Gastrocnemius medialis (tissue), 4 donors: ENCODE data around the gene OLFM4. TPM values are rescaled to one million over a fixed set of nuclear protein-coding genes. Genes with fewer than 3 reads are reported as not detected.

ENCODE experiments used
- ATAC-seq, 2 donors: fragments of 150-250 bp; one replicate each; pipeline ENCODE4 v1.9.1; 2016
- DNase-seq, 2 donors: peaks; one replicate each; pipeline ENCODE4 v3.0.0-alpha.2; 2019
- H3K27ac ChIP-seq, 4 donors: fragments of 200-600 bp; sonication (generic); 1 replicate in 1 of 4; 2 replicates in 3 of 4; pipeline ENCODE4 v1.5.1; 2016 to 2018; ENCODE audit warnings: mild to moderate bottlenecking in 2 of 4, moderate library complexity in 1 of 4
- H3K27me3 ChIP-seq, 3 donors: fragments of 200-600 bp; sonication (generic) in 2 of 3; 1 replicate in 1 of 3; 2 replicates in 2 of 3; pipeline versions ENCODE4 v1.5.1 to v1.6.0; 2016 to 2019; ENCODE audit warnings: mild to moderate bottlenecking in 1 of 3, moderate library complexity in 1 of 3
- H3K36me3 ChIP-seq, 2 donors: fragments of 200-600 bp; sonication (generic) in 1 of 2; one replicate each; pipeline ENCODE4 v1.5.1; 2017 to 2018
- H3K4me1 ChIP-seq, 2 donors: fragments of 200-600 bp; sonication (generic) in 1 of 2; one replicate each; pipeline ENCODE4 v1.5.1; 2016 to 2017; ENCODE audit warnings: mild to moderate bottlenecking in 2 of 2
- H3K4me3 ChIP-seq, 4 donors: fragments of 200-600 bp; sonication (generic) in 3 of 4; 1 replicate in 1 of 4; 2 replicates in 3 of 4; pipeline ENCODE4 v1.5.1; 2016 to 2019; ENCODE audit warnings: mild to moderate bottlenecking in 2 of 4
- H3K9me3 ChIP-seq, 3 donors: fragments of 200-600 bp; sonication (generic) in 2 of 3; 1 replicate in 1 of 3; 2 replicates in 2 of 3; pipeline ENCODE4 v1.5.1; 2016 to 2019
- POLR2A ChIP-seq, 2 donors: fragments of 450-650 bp; IDR thresholded peaks; one replicate each; pipeline ENCODE4 v1.6.1; 2017; ENCODE audit warnings: antibody characterized with exemption in 2 of 2, mild to moderate bottlenecking in 2 of 2, moderate library complexity in 2 of 2
- in situ Hi-C, 4 donors: fragments of 200-750 bp; cut with MboI; loops; one replicate each; pipeline versions ENCODE4 v1.15.0 to v1.8.0; 2017; ENCODE audit warnings: low sequenced_read_pairs in 4 of 4
- intact Hi-C: fragments of 100-400 bp; cut with DNase I; formaldehyde crosslinking; loops from one replicate; pipeline ENCODE4 v1.15.1; 2023; ENCODE audit warnings: low total_unique reads
- total RNA-seq, 4 donors: library from RNA; depleted of rRNA; stranded (reverse); fragments of >200 nt; gene quantifications; one replicate each; pipeline versions ENCODE4 v1.1.0 to v1.2.3, GENCODE V29; 2016
- TF ChIP-seq, protein P1 (sequence below), 5 experiments: fragments of 450-650 bp in 3 of 5; fragments of 200-600 bp in 2 of 5; sonication (generic) in 2 of 5; IDR thresholded peaks in 4 of 5; conservative IDR thresholded peaks in 1 of 5; 1 replicate in 4 of 5; 2 replicates in 1 of 5; pipeline ENCODE4 v1.5.1; 2016 to 2019; ENCODE audit warnings: antibody characterized with exemption in 5 of 5, mild to moderate bottlenecking in 3 of 5, moderate library complexity in 3 of 5

Gene OLFM4
- total RNA-seq, 4 donors from 2014 or later = 0.07 to 1.6 (median 0.85) TPM

DNA sequence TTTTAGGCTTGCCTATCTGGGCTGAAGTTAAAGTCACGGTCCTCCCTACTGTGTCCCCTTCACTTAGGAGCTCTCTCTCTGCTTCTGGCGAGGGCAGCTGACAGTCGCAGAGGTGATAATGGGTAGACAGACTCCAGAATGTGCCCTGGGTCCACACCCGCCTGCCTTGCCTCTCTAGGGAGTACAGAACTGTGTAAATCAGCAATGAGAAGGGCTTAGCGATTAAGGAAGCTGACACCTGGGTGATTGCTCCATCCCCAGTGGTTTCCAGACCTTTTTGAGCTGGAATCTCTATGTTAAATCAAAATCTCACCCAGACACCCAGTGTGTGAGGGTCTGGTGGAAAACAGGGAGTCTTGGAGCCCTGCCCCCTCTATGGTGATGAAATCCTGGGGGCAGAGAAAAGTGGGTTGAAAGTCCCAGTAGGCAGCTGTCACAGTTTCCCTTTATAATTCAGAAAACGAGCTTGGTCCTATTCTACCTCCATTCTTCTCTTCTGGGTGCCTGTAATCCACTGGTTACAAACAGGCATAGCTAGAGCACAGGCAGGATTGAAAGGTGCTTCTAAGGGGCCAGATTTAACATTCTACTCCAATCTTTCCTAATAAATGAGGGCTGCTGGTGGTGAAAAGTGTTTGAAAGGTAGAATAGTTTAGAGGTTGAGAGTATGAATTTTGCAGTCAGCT lies 46.9 kb downstream of the OLFM4 start:
- TF ChIP-seq POLR2A (IDR thresholded peaks at IDR 0.05) = no peak
- TF ChIP-seq, protein P1, sequence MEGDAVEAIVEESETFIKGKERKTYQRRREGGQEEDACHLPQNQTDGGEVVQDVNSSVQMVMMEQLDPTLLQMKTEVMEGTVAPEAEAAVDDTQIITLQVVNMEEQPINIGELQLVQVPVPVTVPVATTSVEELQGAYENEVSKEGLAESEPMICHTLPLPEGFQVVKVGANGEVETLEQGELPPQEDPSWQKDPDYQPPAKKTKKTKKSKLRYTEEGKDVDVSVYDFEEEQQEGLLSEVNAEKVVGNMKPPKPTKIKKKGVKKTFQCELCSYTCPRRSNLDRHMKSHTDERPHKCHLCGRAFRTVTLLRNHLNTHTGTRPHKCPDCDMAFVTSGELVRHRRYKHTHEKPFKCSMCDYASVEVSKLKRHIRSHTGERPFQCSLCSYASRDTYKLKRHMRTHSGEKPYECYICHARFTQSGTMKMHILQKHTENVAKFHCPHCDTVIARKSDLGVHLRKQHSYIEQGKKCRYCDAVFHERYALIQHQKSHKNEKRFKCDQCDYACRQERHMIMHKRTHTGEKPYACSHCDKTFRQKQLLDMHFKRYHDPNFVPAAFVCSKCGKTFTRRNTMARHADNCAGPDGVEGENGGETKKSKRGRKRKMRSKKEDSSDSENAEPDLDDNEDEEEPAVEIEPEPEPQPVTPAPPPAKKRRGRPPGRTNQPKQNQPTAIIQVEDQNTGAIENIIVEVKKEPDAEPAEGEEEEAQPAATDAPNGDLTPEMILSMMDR (IDR thresholded peaks at IDR 0.05 in 4 of 5, conservative IDR thresholded peaks at IDR 0.05 in 1 of 5) = no peak

DNA sequence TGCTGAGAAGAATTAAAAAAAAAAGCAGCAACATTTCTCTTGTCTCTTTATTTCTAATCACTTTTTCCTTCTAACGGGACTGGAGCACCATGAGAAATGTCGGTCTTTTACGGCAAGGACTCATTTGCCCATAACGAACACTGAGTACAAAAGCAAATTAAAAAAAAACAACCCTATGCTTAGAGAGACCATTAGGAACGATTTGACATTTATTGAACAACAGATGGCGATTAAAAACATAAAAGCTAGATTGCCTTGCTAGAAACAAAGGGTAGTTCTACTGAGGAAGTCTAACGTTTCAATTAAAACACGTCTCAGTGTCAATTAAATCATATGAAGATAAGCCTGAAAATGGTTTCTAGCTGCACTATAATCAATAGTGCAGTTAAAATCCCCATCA lies 51.1 kb downstream of the OLFM4 start:
- Histone ChIP-seq H3K4me3 (no peak overlapping the region), H3K9me3 (no peaks in the 10 kb centered on the region), H3K4me1 (no peaks in the 10 kb centered on the region), H3K36me3 (no peaks in the 10 kb centered on the region), H3K27ac (no peak overlapping the region), H3K27me3 (no peaks in the 10 kb centered on the region)
- TF ChIP-seq POLR2A (IDR thresholded peaks at IDR 0.05) = no peak
- TF ChIP-seq, protein P1 (IDR thresholded peaks at IDR 0.05 in 4 of 5, conservative IDR thresholded peaks at IDR 0.05 in 1 of 5) = no peak
- in situ Hi-C loops (no loop called here), intact Hi-C loops (no loop called here)
- ATAC-seq = no peak
- DNase-seq = no peak

More for the DNA sequence above, 46.9 kb downstream of the OLFM4 start:
- intact Hi-C loops (no loop called here), in situ Hi-C loops (no loop called here)
- H3K4me3 ChIP-seq = no peak overlapping the region
- H3K27ac ChIP-seq = no peak overlapping the region
- no peaks in the 10 kb centered on the region for H3K9me3 ChIP-seq
- H3K27me3 ChIP-seq = no peaks in the 10 kb centered on the region
- DNase-seq = no peak
- H3K4me1 ChIP-seq = no peaks in the 10 kb centered on the region
- no peaks in the 10 kb centered on the region for H3K36me3 ChIP-seq
- no peak for ATAC-seq

DNA sequence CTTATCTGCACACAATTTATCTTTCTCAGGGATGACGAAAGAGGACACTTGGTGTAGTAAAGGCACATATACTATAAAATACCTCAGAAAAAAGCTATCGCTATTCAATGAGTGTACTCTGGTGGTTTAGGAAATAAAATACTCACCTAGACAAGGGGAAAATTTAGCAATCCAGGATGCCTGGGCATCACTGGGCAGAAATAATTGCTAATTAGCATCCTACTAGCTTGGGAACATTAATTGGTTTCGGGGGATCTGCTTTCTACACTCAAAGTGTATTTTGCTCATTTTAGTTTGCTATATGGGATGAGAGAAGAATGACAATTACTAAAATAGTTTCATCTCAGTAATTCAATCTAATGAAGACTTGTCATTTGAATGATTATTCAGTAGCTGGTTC lies 60.3 kb downstream of the OLFM4 start:
- H3K4me3 ChIP-seq = no peak overlapping the region
- DNase-seq = no peak
- no peak overlapping the region for H3K27ac ChIP-seq

DNA sequence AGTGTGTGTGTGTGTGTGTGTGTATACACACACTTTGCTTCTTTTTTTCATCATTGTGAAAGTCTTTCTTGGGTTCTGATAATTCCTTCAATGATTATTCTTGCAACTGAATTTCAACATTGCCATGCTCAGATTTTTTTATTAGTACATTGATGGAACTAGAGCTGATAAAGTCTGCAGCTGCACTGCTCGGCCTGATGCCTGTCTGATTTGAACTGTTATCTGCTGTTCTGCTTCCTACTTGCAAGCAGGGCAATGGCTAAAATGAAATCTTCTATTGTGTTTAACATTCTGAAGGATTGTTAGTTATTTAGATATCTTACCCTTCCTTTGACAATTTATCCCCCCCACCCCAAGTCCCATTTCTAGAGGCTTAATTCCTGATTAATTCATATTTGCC lies 61.3 kb downstream of the OLFM4 start:
- Histone ChIP-seq H3K27me3 (no peaks in the 10 kb centered on the region), H3K4me3 (no peak overlapping the region), H3K4me1 (no peaks in the 10 kb centered on the region), H3K9me3 (no peaks in the 10 kb centered on the region), H3K36me3 (no peaks in the 10 kb centered on the region), H3K27ac (no peak overlapping the region)
- TF ChIP-seq, protein P1 (IDR thresholded peaks at IDR 0.05 in 4 of 5, conservative IDR thresholded peaks at IDR 0.05 in 1 of 5) = no peak
- TF ChIP-seq POLR2A (IDR thresholded peaks at IDR 0.05) = no peak
- DNase-seq (no peak), ATAC-seq (no peak)
- intact Hi-C loops (no loop called here), in situ Hi-C loops (no loop called here)

More for the DNA sequence above, 60.3 kb downstream of the OLFM4 start:
- TF ChIP-seq, protein P1 (IDR thresholded peaks at IDR 0.05 in 4 of 5, conservative IDR thresholded peaks at IDR 0.05 in 1 of 5) = no peak
- TF ChIP-seq POLR2A (IDR thresholded peaks at IDR 0.05) = no peak
- H3K27me3 ChIP-seq = no peaks in the 10 kb centered on the region
- H3K4me1 ChIP-seq = no peaks in the 10 kb centered on the region
- H3K9me3 ChIP-seq = no peaks in the 10 kb centered on the region
- in situ Hi-C loops (no loop called here), intact Hi-C loops (no loop called here)
- no peak for ATAC-seq
- no peaks in the 10 kb centered on the region for H3K36me3 ChIP-seq

DNA sequence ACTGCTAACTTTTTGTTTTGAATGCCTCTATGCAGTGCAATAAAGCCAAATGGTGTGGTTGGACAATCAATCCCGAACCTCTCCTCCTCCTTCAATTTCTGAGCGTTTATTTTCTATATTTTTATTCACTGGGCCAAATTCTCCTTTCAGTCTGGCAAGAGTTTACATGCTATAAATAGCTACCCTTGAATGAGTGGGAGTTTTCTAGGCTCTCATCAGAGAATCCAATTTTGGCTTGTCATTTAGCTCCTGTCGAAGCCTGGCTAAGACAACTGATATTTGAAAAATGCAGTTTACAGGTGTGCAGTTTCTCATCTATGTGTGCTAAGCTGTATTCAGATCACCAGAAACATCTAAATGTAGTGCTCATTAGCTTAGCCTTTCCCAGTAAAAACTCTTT lies 61.8 kb downstream of the OLFM4 start:
- in situ Hi-C loops (no loop called here), intact Hi-C loops (no loop called here)
- ATAC-seq = no peak
- TF ChIP-seq POLR2A (IDR thresholded peaks at IDR 0.05) = no peak
- TF ChIP-seq, protein P1 (IDR thresholded peaks at IDR 0.05 in 4 of 5, conservative IDR thresholded peaks at IDR 0.05 in 1 of 5) = no peak
- no peak overlapping the region for H3K4me3 ChIP-seq
- no peak for DNase-seq
- H3K27me3 ChIP-seq = no peaks in the 10 kb centered on the region
- H3K9me3 ChIP-seq = no peaks in the 10 kb centered on the region
- H3K36me3 ChIP-seq = no peaks in the 10 kb centered on the region
- no peak overlapping the region for H3K27ac ChIP-seq
- no peaks in the 10 kb centered on the region for H3K4me1 ChIP-seq
